ENCODE measurements around the gene C6orf132.

Gene C6orf132

DNA sequence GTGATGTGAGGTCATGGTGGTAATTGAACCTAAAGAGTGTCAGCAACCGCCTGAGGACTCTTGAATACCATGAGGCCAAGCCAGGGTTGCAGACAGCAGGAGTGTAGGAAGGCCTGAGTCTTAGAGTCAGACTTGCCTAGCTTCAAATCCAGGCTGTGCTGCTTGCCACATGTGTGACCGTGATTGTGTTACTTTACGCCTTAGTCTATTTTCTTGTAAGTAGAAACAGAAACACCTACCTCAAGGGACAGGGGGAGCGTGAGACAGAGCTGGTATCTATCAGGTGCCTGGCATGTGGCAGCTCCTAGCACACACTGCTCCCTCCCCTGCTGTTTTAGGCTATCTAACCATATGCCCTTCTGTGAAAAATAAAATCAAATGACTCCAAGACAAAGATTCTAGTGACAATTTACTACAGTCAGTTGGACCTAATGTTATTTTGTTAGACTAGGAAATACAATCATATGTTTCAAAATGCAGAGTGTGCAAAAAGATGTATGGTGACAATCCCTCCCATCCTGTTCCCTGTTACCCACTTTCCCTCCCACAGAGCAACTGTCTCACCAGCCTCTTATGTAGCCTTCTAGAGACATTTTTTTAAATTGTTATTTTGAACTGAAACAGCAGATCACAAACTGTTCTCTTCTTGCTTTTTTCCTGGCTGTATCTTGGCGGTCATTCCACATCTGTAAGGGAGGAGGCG is 70.4 kb downstream of the C6orf132 start:
- no peak for DNase-seq

DNA sequence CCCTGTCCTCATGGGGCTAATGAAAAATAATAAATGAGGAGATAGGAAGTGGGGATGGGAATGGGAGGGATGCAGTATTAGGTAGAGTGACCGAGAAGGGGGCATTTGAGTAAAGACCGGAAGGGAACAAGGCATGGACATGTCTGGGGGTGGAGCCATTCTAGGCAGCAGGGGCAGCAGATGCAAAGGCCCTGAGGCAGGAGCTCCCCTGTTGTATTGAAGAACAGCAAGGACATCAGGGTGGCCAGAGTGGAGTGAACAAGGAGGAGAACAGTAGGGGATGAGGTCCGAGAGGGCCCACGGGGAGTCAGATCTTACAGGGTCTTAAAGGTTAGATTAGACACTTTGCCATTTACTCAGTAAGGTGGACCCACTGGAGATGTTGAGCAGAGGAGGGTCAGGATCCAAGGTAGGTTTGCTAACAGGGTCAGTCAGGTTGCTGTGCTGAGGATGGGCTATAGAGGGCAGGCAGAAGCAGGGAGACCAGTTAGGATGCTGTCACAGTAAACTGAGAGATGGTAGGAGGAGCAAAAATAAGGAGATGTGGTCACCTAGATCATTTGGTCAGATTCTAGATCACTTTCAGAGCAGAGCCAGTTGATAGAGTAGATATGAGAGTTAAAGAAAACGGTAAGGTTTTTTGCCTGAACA is 73.4 kb downstream of the C6orf132 start:
- no peak for DNase-seq

DNA sequence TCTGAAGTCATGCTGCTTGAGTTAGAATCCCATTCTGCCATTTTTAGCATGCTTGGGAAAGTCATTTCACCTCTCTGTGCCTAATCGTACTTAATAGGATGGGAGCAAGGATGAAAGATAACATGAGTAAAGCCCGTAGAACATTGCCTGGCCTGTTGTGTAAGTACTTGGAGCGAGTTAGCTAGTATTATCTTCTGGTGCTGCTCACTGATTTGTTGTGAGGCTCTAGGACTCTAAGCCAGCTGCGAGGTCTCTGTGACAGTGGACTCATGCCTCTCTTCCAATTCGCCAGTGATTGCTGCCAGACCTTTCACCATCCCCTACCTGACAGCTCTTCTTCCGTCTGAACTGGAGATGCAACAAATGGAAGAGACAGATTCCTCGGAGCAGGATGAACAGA is 74.2 kb downstream of the C6orf132 start:
- DNase-seq: no peak

DNA sequence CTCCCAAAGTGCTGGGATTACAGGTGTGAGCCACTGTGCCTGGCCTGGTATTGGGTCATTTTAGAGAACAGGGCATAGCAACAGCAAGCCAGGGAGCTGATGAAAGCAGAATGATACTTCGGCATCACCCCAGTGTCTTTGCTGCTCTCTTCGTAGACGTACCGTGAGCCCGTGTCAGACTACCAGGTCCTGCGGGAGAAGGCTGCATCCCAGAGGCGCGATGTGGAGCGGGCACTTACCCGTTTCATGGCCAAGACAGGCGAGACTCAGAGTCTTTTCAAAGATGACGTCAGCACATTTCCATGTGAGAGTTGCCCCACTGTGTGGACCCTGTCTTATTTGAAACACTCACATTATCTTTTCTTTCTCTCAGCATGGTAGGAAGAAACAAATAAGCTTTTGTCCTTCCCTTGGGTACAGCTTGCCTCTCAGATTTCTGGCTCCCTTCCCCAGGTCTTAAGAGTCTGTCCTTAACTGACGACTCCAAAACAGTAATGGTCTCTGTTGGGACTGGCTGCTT is 76.2 kb downstream of the C6orf132 start:
- no peak for DNase-seq

DNA sequence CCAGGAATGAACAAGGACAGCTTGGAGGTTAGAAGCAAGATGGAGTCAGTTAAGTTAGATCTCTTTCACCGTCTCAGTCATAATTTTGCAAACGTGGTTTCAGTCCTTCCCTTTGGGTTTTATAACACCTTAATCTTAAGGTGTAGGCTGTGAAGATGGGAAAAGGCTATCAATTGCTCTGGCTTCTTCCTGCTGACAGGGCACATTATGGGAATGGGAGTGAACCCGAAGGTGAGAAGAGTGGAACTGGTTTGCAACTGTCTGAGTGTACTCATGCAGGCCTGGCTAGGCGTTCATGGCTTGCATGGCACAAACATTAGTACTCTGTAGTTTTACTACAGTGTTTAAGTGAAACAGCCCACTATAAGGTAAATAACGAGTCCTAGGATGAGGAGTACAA is 82.7 kb downstream of the C6orf132 start:
- DNase-seq: no peak

DNA sequence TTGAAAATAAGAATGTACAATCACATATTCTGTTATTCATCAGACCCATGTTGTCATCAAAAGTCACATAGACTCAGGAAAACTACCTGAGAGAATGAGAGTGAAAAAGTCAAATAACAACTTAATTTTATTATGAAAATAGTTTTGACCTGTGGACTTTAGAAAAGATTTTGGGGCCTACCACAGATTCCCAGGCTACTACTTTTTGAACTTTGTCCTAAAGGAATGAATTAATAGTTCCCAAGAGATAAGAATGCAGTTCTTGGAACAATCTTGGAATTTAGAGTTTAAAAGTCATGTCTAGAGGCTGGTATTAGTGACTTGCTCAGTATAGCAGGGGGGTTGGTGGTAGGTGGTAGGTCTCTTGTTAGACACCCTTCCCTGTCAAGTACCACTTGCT is 88.8 kb downstream of the C6orf132 start:
- no peak for DNase-seq

DNA sequence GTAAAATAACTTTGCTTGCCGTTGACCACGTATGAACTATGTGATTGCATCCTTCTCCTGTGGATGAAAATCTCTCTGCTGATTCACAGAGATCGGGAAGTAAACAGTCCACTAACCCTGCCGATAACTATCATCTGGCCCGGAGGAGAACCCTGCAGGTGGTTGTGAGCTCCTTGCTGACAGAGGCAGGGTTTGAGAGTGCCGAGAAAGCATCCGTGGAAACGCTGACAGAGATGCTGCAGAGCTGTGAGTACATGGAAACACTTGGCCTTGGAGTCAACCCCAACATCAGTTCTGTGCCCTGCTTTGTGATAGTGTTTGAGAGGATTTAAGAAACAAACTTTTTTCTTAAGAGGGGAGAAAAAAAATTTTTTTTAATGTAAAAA is 91.2 kb downstream of the C6orf132 start:
- no peak for DNase-seq

Measured in activated CD4-positive, alpha-beta T cell treated with anti-CD3 and anti-CD28 coated beads, Interleukin-2, Interleukin-6, amounts not matched to agents 100 ng/mL and 50 ng/mL, durations not matched to agents 16 hours and 8 hours (primary cell).